LNCaP clone FGC (cell line): ENCODE data around the gene KCNC4.
A peak's percentile ranks its signal among the peaks of the same experiment; 100 is the strongest.

Experiments
- DNase-seq: peaks from one replicate; pipeline ENCODE4 v3.0.0-alpha.2; 2011; ENCODE audit warnings: low read depth
- H3K4me3 ChIP-seq: 2 replicates; pipeline ENCODE4 v1.5.1; 2011; ENCODE audit warnings: mild to moderate bottlenecking, low read depth, low read length, control low read depth
- TF ChIP-seq, protein P1 (sequence below): IDR thresholded peaks from 2 replicates; pipeline ENCODE4 v1.5.1; 2012; ENCODE audit warnings: mild to moderate bottlenecking; ENCODE audit not compliant: control insufficient read depth, insufficient read depth; ENCODE audit errors: extremely low read depth

The KCNC4 gene

DNA sequence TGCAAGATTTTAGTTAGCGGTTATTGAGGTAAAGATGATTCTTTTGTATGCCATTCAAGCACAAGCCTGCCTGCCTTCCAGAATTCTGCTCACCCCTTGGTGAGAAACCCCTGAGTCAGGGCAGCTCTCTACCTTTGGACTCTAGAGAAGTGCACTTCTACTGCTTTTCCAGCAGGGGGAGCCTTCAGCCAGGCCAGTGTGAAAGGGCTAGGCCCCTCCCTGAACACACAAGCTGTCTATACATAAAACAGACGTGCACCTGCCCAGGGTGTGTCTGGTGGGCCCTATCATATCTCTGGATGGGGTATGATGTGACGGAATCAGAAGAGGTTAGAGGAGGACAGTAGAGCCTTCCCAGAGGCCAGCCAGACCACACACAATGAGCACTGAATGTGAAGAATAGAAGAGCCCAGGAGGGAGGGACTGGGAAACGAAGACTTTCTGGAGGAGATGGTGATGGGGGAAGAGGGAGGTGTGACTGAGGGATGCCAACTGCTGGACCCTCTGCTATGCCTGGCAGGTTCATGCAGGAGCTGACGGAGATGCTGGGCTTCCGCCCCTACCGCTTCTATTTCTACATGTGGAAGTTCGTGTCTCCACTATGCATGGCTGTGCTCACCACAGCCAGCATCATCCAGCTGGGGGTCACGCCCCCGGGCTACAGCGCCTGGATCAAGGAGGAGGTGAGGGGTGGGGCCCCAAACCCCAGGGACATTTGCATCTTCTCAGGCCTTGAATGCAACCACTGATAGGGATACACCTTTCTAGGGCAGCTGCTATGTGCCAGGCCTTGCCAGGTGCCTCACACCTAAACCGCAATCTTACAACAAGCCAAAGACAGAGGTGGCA is 13.0 kb upstream of the KCNC4 start:
- no peak overlapping the region for H3K4me3 ChIP-seq
- TF ChIP-seq, protein P1, sequence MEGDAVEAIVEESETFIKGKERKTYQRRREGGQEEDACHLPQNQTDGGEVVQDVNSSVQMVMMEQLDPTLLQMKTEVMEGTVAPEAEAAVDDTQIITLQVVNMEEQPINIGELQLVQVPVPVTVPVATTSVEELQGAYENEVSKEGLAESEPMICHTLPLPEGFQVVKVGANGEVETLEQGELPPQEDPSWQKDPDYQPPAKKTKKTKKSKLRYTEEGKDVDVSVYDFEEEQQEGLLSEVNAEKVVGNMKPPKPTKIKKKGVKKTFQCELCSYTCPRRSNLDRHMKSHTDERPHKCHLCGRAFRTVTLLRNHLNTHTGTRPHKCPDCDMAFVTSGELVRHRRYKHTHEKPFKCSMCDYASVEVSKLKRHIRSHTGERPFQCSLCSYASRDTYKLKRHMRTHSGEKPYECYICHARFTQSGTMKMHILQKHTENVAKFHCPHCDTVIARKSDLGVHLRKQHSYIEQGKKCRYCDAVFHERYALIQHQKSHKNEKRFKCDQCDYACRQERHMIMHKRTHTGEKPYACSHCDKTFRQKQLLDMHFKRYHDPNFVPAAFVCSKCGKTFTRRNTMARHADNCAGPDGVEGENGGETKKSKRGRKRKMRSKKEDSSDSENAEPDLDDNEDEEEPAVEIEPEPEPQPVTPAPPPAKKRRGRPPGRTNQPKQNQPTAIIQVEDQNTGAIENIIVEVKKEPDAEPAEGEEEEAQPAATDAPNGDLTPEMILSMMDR = peak; percentile 95
- no peak for DNase-seq

DNA sequence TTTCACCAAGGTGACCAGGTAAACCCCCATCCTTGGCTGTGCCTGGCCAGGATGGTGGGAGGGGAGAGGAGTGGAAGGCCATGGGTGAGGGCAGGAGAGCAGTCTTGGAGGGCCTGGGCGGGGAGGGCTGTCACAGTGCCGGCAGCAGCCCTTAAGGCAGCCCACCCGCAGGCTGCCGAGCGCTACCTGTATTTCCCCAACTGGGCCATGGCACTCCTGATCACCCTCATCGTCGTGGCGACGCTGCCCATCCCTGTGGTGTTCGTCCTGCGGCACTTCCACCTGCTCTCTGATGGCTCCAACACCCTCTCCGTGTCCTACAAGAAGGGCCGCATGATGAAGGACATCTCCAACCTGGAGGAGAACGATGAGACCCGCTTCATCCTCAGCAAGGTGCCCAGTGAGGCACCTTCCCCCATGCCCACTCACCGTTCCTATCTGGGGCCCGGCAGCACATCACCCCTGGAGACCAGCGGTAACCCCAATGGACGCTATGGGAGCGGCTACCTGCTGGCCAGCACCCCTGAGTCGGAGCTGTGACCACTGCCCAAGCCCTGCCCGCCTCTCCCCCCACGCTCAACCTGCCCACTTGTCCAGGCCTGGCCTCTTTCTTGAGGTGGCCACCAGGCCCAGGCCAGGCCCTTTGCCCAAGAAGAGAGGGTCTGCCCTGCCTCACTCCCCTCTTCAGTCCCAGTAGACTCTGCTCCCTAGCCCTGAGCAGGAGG is 12.0 kb upstream of the KCNC4 start:
- no peak overlapping the region for H3K4me3 ChIP-seq
- TF ChIP-seq, protein P1 = no peak
- DNase-seq = no peak

DNA sequence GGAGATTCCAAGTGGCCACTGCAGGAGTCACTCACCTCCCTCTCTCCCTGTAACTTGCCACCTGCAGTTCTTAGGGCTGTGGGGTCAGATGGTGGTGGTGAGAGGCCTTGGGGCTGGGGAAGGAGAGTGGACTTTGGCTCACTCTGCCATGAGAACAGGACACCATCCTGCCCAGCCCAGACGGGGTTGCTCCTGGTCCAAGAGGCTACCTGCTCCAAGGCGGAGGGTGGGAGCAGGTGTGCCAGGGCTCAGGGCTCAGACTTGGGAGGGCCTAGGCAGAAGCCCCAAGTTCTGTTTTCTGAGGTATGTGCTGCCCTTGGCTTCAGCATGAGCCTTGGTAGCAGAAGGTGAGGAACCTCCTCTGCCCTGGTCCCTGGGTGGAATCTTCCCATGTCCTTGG is 11.4 kb upstream of the KCNC4 start:
- no peak overlapping the region for H3K4me3 ChIP-seq
- DNase-seq = no peak
- TF ChIP-seq, protein P1 = no peak

DNA sequence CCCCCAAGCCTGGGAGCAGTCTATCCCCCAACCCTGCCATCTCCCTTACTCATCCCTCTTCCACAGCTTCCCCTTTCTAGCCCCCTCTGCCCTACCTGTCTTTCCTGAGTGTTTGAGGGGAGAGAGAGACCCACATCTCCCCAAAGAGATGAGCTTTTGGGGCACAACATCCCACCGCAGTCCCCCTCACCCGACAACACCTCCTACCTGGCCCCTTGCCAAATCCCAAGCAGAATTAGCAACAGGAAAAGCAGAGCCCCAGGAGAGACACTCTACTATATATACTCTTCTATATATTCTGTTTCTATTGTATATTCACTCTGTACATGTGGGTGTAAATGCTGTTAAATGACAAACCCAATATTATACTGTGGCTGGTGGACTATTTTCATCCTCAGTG is 9.9 kb upstream of the KCNC4 start:
- TF ChIP-seq, protein P1 = no peak
- DNase-seq = no peak
- no peak overlapping the region for H3K4me3 ChIP-seq

DNA sequence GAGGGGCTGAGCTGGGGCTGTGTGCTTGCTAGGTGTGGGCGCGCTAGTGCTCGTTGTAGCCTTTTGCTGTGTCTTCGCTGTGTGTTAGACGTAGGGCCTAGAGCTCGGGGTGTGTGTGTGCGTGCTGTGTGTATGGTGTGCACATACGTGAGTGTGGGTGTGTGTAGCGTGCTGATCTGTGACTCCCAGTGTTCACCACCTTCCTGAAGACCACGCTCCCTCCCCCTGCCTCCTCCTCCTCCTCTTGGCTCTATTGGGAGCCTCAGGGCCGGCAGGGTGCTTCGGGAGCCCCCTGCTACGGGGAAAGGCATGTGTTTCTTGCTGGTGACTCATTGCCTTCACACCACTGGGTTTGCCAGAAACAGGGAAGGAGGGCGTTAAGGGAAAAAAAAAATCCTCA is 9.4 kb upstream of the KCNC4 start:
- H3K4me3 ChIP-seq = no peak overlapping the region
- no peak for DNase-seq
- TF ChIP-seq, protein P1 = no peak

DNA sequence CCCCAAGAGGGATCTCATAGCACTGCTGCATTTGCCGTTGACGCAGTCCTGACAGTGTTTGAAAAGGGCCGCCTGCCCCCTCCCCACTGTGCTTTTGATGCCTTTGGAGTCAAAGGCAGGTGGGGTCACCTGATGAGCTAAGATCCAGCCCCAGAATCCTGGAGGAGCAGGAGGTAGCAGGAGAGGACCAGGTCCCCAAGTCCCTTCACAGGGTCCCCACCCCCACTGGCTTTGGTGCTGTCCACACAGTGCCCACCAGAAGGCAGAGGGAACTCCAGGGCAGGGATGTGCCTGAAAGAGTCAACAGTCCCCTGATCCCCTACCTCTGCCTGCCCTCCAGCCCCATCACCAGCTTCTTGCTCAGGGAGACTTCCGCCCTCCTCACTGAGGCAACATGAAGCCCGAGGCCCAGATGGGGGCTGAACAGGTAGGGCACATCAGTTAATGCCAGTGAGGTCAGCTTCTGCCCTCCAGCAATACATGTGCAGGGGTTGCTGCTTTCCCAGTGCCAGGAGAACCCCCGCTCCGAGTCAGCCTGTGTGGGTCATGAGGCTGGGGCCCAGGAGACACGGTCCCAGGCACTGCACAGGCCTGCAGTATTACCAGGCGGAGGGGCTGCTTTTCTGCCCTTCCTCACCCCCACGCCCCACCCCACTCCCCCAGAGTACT is 8.8 kb upstream of the KCNC4 start:
- DNase-seq = no peak
- TF ChIP-seq, protein P1 = no peak
- no peak overlapping the region for H3K4me3 ChIP-seq
